Measurements from ENCODE around the gene ADAMTS1.
A peak's percentile ranks its signal among the peaks of the same experiment; 100 is the strongest.

ADAMTS1 gene

DNA sequence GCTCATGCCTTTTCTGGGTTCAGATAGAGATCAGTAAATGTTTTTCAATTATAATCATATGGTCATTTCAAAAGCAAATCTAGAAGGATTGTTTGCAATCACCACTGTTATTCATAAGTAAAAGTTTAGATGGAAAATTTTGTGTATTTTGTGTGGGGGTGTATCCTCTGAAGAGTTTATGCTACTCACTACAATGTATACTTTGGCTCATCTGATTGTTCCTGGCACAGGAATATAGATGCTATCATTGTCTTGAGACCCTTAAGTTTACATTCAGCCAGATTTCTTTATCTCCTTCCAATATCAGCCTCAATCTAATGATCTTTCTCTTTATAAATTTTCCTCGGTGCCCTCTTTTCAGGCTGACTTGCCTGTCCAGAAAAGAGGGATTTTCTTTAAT lies 33.0 kb downstream of the ADAMTS1 start:
- no peak for DNase-seq

DNA sequence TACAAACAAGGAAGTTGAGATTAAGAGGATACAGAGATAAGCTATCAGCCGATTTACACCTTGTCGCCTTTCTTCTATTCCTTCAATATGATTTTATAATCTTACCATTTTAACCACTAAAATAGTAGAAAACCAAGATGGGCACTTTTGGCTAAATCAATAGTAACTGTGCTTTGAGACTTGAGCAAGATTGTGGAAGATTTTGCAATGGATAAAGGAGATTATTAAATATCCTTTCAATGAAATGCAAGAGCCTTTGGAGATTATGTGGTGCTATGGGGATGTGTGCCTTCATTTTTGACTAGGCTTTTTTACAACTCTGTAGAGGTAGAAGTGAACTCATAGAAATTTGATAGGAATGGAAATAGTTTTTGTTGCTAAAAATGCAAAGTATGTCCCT lies 33.7 kb downstream of the ADAMTS1 start:
- DNase-seq, result no peak

DNA sequence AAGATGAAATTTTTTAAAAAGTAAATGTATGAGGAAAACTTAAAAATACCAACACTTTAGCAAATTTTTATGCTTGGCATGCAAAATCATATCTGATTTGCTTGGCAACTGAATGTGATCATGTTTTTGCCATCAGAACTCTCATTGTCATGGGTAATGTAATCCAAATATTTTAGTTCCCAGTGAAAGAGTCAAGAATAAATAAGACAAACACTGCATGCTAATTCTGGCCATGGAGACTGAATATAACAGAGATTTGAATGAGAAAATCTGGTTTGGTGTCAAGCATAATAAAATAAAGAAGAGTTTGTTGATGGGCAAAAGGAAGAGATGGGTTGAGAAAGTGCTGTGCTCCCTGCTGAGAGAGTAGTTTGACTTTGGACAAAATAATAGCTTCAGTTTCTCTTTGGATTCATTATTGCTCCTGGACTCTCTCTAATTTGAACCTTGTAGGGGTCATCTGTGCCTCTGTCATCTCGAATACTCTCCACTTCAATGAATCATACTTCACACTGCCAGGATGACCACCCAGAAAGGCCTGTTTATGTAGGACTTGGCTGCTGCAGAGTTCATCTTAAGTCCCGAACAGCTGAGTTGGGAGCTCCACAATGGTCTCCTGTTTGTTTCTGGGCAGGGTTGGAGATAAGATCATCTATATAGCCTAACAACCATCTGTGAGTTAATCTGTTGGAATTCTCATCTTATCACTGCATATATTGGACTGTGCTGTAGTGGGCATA lies 34.4 kb downstream of the ADAMTS1 start:
- no peak for DNase-seq

DNA sequence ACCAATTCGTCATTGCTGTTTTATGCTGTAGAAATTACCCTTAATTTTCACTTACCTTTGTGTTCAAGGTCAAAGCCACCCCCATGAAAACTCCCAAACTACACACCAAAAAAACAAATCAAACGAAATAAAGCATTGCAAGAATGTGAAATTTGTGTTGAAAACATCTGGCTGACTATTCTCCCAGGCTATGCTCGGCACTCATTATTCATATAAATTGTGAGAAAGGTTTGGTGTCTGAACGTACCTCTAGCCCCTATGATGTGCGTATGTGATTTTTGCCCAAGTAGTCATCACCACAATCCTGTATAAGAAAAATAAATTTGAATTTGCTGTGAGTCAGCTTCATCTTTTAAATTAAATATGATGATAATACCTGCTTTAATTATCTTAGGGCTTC lies 34.9 kb downstream of the ADAMTS1 start:
- no peak for DNase-seq

DNA sequence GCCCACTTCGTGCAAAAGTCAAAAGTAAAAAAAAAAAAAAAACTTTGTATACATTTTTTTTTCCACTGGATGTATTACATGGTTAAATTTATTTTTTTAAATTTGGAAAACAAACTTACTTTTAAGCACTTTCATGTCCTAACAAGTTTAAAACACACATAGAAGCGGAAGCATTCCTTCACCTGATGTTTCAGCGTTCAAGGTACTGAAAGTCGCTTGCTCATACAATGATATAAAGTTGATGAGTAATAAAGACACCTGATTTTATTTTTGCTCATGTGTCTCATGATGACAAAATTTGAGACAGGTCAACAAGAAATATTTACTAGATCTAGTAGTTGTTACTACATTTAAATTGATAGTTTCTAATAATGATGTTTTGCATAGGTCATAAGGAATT lies 35.5 kb downstream of the ADAMTS1 start:
- no peak for DNase-seq

DNA sequence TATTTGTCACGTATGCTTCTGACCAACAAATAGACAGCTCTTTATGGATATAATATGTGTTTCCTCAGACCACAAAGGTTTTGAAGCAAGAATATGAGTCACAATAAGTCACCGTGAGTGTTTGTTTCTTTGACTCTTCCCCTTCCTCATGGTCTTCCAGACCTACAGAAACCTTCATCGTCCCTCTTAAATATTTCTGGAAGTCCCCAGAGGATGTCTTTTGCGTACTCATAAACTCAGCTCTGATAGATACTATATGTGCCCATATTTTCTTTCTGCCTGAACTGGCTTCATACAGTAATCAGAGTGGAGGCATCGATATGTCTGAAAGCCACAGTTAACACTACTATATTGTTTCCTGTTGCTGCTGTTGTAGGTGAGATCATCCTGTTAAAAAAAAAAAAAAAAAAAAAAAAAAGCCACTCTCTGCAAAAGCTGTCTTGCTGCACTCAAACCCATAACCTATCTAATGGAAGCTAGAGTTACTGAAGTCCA lies 38.4 kb downstream of the ADAMTS1 start:
- no peak for DNase-seq

DNA sequence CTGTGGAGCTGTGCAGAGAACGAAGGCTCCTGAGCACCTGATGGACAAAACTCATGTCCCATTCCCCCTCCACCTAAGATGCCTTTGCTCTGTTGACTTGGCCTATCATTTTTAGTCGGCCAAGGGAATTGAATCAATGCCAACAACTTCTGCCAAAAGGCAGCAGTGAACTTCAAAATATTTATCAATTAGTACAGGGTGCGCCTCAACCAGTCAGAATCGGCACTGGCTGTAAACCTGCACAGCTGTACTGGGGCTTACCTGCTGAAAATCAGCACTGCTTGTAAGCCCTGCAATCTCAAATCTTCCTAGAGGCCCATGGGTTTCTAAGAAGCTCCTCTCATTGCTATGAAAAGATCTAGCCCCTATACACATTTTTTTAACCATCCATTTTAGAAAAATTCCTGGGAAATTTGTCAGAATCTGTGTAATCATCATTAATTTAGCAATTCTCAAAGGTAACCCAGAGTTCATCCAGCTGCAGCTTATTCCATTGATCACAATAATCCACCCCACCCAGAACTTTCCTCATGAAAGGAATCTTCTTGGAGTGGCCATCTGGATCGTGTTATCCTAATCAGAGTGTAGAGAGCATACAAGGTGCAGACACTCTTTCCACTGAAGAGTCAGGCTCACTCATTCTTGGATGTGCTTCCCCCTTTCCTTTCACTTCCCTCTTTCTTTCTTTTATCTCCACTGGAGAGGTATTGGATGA lies 40.2 kb downstream of the ADAMTS1 start:
- DNase-seq, result no peak

DNA sequence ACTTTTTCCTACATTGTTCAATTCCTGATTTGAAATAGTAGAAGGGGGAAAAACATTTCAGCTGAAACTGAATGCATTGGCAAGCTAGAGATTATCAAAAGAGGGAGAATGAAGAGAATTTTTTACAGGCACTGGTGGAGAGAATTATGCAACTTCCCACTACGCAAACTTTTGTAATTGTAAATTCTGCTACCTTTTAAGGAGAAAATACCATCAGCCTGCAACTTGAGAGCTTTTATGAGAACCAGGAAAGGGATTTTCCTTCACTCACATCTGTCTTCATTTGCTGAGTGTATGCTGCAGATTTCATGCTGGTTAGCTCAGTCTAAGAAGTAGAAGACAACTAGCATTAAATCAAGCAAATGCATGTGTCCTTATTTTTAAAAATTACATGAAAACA lies 43.7 kb downstream of the ADAMTS1 start:
- no peak for DNase-seq

DNA sequence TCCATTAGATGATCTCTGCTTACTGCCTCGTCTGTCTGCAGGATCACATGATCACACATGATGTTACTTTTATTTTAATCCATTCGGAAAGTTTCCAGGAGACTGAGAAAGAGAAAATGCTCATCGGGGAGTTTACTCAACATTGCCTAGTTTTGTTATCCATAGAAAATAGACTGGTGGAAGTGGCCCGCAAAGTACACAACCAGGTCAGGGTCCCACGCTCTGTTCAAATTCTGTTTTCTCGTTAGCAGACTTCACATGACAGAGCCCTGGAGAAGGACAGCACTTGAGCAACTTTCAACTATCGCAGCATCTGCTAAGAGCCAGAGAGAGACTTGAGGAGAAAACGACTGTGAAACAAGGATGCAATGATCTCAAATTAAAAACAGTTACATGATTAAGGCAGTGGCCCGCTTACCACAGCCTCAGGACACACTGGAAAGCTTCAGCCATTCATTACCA lies 44.2 kb downstream of the ADAMTS1 start:
- DNase-seq, result peak; percentile 55

DNA sequence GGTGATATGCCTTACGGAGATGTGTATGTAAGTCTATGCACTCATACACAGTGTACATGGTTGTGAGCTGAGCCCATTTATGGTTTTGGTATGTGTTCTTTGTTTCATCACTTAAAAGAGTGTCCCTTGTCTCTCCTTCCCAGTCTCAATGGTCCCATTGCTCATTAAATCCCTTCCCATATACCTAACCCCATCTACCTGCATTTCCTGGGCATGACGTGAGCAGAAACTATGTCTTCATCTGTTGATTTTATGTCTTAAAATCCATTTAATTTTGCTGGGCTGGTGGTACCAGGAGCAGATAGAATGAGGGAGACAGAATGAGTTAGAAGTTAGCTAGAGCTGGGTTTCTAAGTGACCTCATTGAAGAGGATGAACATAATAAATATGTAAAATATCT lies 44.8 kb downstream of the ADAMTS1 start:
- DNase-seq, result no peak

DNA sequence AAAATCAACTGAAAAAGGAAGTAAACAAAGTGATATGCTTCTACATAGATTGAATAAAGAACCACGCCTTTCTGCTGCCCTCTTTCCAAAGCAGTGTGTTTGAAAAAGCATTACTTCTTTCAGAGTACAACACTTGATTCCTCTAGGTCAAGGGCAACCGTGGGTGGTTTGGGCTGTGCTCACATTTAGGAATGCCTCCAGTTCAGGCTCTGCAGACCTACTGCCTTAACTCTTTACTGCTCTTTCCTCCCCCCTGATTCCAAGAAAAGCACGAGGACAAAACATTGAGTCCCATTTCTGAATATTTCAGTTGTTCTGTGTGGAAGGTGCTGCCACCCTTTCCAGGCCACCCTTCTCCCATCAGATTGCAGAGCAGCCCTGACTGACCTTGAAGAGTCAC lies 45.2 kb downstream of the ADAMTS1 start:
- no peak for DNase-seq

DNA sequence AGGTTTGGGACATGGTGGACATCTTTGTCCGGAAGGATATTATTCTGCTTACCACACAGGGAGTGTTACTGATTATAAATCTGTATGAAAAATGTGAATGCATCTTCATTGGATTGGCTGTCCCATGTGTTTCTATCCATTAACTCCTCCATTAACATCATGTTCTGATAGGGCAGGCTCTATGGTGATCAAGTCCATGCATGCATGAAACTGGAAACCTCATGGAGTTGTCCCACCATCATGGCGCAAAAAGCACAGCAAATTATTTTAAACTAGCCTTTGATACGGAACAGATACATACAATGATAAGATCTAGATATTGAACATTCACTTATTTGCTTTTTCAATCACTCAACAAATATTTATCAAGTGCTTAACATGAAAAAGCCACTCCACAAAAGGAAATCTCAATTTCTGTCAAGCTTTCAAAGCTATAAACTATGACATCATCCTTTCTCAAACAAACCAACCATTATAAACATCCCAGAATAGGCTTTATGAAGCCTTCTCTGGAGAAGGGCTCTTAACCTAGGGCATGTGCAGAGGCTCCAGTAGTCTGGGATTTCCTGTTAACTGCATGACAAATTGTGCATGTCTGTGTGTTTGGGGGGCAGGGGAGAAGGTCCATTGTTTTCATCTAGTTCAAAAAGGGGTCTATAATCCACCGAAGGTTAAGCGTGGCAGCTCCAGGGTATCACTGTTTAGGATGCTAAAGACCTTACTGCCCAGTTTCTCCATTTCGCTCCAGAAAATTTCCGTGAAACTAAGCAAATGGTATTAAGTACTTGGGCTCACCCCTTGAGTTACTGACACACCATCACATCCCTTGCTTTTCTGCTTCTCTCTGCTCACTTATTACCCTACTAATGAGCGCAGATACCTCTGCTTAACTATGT lies 46.1 kb downstream of the ADAMTS1 start:
- DNase-seq, result no peak

DNA sequence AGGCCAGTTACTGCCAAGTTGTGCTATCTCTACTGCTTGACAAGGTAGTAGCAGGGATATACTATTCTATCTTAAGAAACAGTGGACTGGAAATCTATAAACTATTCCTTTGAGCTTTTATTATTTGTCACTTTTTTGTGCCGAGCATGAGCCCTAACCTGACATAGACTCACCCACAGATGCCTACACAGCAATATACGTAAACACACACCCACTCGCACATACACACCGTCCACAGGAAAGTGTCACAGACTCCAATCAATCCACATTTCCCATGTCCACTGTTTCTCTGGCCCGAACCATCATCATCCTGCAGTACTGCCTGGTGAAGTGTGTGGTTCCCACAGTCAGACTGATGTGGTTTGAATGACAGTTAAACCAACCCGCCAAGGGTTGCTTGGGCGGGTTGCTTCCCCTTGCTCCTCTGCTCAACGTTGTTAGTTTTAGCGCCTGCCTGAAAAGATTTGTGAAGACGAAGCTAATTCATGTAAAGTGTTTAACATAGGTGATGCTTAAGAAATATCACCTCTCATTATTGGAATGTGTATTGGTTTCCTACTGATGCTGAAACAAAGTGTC lies 47.2 kb downstream of the ADAMTS1 start:
- DNase-seq, result no peak

DNA sequence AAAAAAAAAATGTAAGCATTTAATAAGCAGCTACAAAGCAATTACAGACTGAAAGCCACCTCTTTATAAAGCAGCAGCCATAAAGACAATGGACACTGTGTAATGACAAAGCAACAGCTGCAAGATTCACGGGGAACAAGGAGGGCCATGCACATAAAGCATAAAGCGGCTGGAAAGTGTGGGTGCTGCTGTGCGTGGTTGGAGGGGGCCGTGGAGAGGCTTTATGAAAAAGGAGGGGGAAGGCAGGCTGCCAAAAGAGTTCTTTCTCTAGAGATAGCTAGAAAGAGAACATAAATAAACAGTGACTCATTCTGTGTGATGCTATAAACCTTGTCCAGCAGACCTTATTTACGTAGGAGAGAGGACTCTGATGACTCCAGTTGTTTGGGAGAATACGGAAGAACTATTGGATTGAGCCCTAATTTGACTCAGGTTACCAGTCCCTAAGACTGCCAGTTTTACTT lies 49.3 kb downstream of the ADAMTS1 start:
- DNase-seq, result peak; percentile 69

DNA sequence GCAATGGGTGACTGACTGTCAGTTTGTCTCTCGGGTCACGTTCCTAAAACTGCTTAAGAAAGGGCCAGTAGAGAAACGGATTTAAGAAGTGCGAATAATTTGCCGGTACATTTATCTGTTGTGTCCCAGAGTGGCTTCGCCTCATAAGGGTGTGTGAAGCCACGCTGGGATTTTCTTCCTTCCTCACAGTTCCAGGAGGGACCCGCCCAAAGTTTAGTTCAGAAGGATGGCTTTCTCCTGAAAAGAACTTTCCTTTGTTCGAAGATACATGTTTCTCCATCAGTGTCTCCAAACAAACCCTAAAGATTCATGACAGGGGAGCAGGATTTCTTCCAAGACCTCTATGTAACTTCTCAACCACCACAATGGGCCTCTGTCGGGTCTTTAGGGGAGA lies 49.8 kb downstream of the ADAMTS1 start:
- DNase-seq, result no peak

DNA sequence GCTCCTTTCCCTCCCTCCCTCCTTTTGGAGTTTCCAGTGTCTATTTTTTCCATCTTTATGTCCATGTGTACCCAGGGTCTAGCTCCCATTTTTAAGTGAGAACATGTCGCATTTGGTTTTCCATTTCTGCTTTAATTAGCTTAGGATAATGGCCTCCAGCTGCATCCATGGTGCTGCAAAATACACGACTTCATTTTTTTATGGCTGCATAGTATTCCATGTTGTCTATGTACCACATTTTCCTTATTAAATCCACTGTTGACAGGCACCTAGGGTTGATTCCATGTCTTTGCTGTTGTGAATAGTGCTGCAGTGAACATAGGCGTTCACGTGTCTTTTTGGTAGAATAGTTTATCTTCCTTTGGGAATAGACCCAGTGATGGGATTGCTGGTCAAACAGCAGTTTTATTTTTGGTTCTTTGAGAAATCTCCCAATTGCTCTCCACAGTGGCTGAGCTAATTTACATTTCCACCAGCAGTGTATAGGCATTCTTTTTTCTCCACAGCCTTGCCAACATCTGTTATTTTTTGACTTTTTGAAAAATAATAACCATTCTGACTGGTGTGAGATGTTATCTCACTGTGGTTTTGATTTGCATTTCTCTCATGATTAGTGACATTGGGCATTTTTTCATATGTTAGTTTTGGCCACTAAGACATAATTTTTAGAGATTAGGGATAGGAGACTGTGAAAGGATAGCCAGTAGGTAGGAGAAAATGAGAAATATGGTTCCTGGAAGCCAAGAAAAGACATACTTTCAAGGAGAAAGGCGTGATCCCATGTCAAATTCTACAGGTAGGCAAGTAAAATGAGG lies 50.4 kb downstream of the ADAMTS1 start:
- no peak for DNase-seq

DNA sequence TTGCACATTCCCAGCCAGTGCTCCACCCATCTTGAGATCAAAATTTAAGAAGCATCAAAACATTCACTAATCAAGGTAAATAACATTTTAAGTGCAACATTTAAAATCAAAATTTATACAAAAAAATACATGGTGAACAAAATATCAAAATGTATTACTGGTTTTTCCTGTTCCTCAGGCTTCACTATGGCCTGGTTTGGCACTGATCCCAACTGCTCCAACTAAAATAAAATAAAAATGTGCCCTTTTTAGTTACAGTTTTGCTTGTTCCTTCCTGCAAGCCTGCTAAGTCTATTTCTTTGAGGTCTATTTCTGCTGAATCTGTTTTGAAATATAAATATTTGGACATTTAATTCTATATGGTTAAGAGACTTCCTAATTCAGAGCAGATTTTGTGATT lies 54.9 kb downstream of the ADAMTS1 start:
- no peak for DNase-seq

DNA sequence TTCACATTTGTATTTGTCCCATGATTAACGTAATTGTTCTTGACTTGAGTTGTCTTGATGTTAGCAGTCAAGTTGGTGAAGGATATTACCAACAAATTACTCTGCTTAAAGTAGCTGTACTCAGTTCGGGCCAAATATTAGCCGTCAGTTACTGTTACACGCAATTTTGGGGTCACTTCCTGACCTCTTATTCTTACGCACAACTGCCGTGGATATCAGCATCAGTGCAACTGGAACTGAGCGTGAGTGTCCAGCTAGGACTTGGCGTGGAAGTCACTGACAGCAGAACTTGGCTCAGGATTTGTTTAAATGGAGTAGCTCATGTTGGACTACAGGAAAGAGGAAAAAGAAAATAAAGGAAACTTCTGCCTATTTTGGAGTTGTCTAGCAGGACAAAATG lies 56.4 kb downstream of the ADAMTS1 start:
- peak; percentile 36 for DNase-seq
